ENCODE measurements around the gene MAP3K7.

GRCh38 chr6:90619221-90619620 lies 32.3 kb upstream of the MAP3K7 start:
- no peak for TF ChIP-seq CTCF (IDR thresholded peaks at IDR 0.05)
- TF ChIP-seq EZH2 (IDR thresholded peaks at IDR 0.05): no peak

Data from neural progenitor cell (in vitro differentiated cells).